HEK293 (cell line): ENCODE data around the gene KRT24.

ENCODE experiments used
- CTCF ChIA-PET: fragments of 350-600 bp; formaldehyde crosslinking; extraction: SDS; loops from one replicate; lab custom pipeline; 2021; ENCODE audit warnings: antibody characterized with exemption; lab: Yijun Ruan, JAX
- POLR2A ChIA-PET: fragments of 300-600 bp; formaldehyde crosslinking; extraction: SDS; loops from one replicate; lab custom pipeline; 2020; ENCODE audit warnings: antibody characterized with exemption, inconsistent platforms; lab: Yijun Ruan, JAX
- H3K27ac ChIP-seq: fragments of 200-500 bp; sonication (Bioruptor generic); 2 replicates; pipeline ENCODE4 v1.5.1; 2014; ENCODE audit warnings: low read depth, low read length, control low read depth, inconsistent platforms; ENCODE audit errors: extremely low read depth
- H3K36me3 ChIP-seq, 2 experiments: fragments of 200-500 bp in 1 of 2; sonication (Bioruptor generic) in 1 of 2; 1 replicate in 1 of 2; 2 replicates in 1 of 2; pipeline ENCODE4 v1.5.1; 2014 to 2017; ENCODE audit warnings: inconsistent platforms in 2 of 2, low read length in 2 of 2; ENCODE audit not compliant: control insufficient read depth in 2 of 2, insufficient read depth in 1 of 2
- H3K4me1 ChIP-seq: fragments of 200-500 bp; sonication (Bioruptor generic); 2 replicates; pipeline ENCODE4 v1.5.1; 2014; ENCODE audit warnings: mild to moderate bottlenecking, low read length, inconsistent platforms; ENCODE audit not compliant: control insufficient read depth, insufficient read depth
- H3K4me3 ChIP-seq: 2 replicates; pipeline ENCODE4 v1.5.1; 2011; ENCODE audit warnings: low read depth, mild to moderate bottlenecking, control low read depth, low read length, moderate library complexity
- H3K9me3 ChIP-seq: fragments of 200-500 bp; sonication (Bioruptor generic); 2 replicates; pipeline ENCODE4 v1.5.1; 2014; ENCODE audit warnings: low read depth, low read length, inconsistent platforms; ENCODE audit not compliant: control insufficient read depth, insufficient read depth
- BCL11A ChIP-seq: fragments of 450-650 bp; formaldehyde crosslinking; IDR thresholded peaks from 2 replicates; pipeline ENCODE4 v1.5.1; 2016; ENCODE audit warnings: low read depth, missing biosample characterization, missing genetic modification characterization
- MEIS1 ChIP-seq: sonication (generic); formaldehyde crosslinking; IDR thresholded peaks from 2 replicates; pipeline ENCODE4 v1.8.1; 2022; ENCODE audit warnings: missing genetic modification reagents, mild to moderate bottlenecking, borderline replicate concordance
- PRDM4 ChIP-seq: fragments of 450-650 bp; formaldehyde crosslinking; IDR thresholded peaks from 2 replicates; pipeline ENCODE4 v1.5.1; 2017; ENCODE audit warnings: missing biosample characterization, missing genetic modification characterization
- ZNF10 ChIP-seq: fragments of 450-650 bp; formaldehyde crosslinking; IDR thresholded peaks from 2 replicates; pipeline ENCODE4 v1.5.1; 2017; ENCODE audit warnings: missing biosample characterization, missing genetic modification characterization
- ZNF140 ChIP-seq: fragments of 450-650 bp; formaldehyde crosslinking; IDR thresholded peaks from 2 replicates; pipeline ENCODE4 v1.5.1; 2016; ENCODE audit warnings: missing biosample characterization, missing genetic modification characterization
- ZNF146 ChIP-seq: fragments of 450-650 bp; formaldehyde crosslinking; IDR thresholded peaks from 2 replicates; pipeline ENCODE4 v1.5.1; 2016; ENCODE audit warnings: missing biosample characterization, missing genetic modification characterization
- ZNF223 ChIP-seq: fragments of 450-650 bp; formaldehyde crosslinking; IDR thresholded peaks from 2 replicates; pipeline ENCODE4 v1.5.1; 2016; ENCODE audit warnings: missing biosample characterization, missing genetic modification characterization
- ZNF571 ChIP-seq: fragments of 450-650 bp; formaldehyde crosslinking; IDR thresholded peaks from 2 replicates; pipeline ENCODE4 v1.5.0; 2017; ENCODE audit warnings: missing biosample characterization, missing genetic modification characterization
- ZNF600 ChIP-seq: fragments of 450-650 bp; formaldehyde crosslinking; IDR thresholded peaks from 2 replicates; pipeline ENCODE4 v1.5.1; 2016; ENCODE audit warnings: missing biosample characterization, missing genetic modification characterization
- ZNF610 ChIP-seq: fragments of 450-650 bp; formaldehyde crosslinking; IDR thresholded peaks from 2 replicates; pipeline ENCODE4 v1.5.1; 2016; ENCODE audit warnings: missing biosample characterization, missing genetic modification characterization, borderline replicate concordance
- ZNF664 ChIP-seq: fragments of 450-650 bp; formaldehyde crosslinking; IDR thresholded peaks from 2 replicates; pipeline ENCODE4 v1.5.1; 2016; ENCODE audit warnings: missing biosample characterization, missing genetic modification characterization
- ZNF707 ChIP-seq: fragments of 450-650 bp; formaldehyde crosslinking; IDR thresholded peaks from 2 replicates; pipeline ENCODE4 v1.5.1; 2016; ENCODE audit warnings: missing biosample characterization, missing genetic modification characterization
- ZSCAN5A ChIP-seq: fragments of 450-650 bp; formaldehyde crosslinking; IDR thresholded peaks from 2 replicates; pipeline ENCODE4 v1.5.1; 2016; ENCODE audit warnings: missing biosample characterization, missing genetic modification characterization

The KRT24 gene

GRCh38 chr17:40686192-40686591 is 17.4 kb downstream of the KRT24 start:
- POLR2A ChIA-PET: no interaction called here
- Histone ChIP-seq H3K4me1 (0 out of 2 replicates have a peak, but pooled peaks cover 2% of the 10 kb centered on the region), H3K27ac (no peak overlapping the region)
- TF ChIP-seq ZNF664 (peak; percentile 82; the same call in 1 of the 2 replicates), ZSCAN5A (tag by site-specific recombination) (no peak), ZNF10 (peak; percentile 40; the same call in 1 of the 2 replicates), ZNF146 (tag by site-specific recombination) (no peak)
- TF ChIP-seq, all 188 proteins: peak for 2
- Histone ChIP-seq H3K9me3 (no peaks in the 10 kb centered on the region), H3K36me3 (no peaks in the 10 kb centered on the region), H3K4me3 (no peak overlapping the region)
- CTCF ChIA-PET: no interaction called here

GRCh38 chr17:40680998-40681397 is 22.6 kb downstream of the KRT24 start:
- Histone ChIP-seq H3K27ac (no peak overlapping the region), H3K9me3 (no peaks in the 10 kb centered on the region), H3K4me3 (no peak overlapping the region), H3K36me3 (no peaks in the 10 kb centered on the region), H3K4me1 (no peaks in the 10 kb centered on the region)
- no peak for TF ChIP-seq ZNF140
- TF ChIP-seq ZNF571 (tag by site-specific recombination): no peak
- TF ChIP-seq ZNF707 (tag by site-specific recombination): no peak
- TF ChIP-seq ZNF610 (tag by site-specific recombination): no peak
- TF ChIP-seq PRDM4 (tag by site-specific recombination): no peak
- TF ChIP-seq ZNF600: no peak
- POLR2A ChIA-PET: no interaction called here
- CTCF ChIA-PET: interaction anchor here (2.9 kb wide), 1 partner anchor 61 kb away, joined by 9 read pairs; no protein-coding TSS in a partner anchor

GRCh38 chr17:40679523-40679907 is 24.0 kb downstream of the KRT24 start:
- H3K4me1 ChIP-seq: no peaks in the 10 kb centered on the region
- CTCF ChIA-PET: no interaction called here
- no peaks in the 10 kb centered on the region for H3K9me3 ChIP-seq
- no peaks in the 10 kb centered on the region for H3K36me3 ChIP-seq
- no peak overlapping the region for H3K4me3 ChIP-seq
- POLR2A ChIA-PET: no interaction called here
- H3K27ac ChIP-seq: no peak overlapping the region
- no peak for TF ChIP-seq MEIS1 (CRISPR knock-in tag)
- TF ChIP-seq BCL11A: no peak

GRCh38 chr17:40678902-40679522 is 24.5 kb downstream of the KRT24 start:
- POLR2A ChIA-PET: no interaction called here
- no peak for TF ChIP-seq ZNF223 (tag by site-specific recombination)
- TF ChIP-seq, all 188 proteins: peak for 0

More at GRCh38 chr17:40678902-40679522, 24.5 kb downstream of the KRT24 start:
- Histone ChIP-seq H3K4me3 (no peak overlapping the region), H3K36me3 (no peaks in the 10 kb centered on the region), H3K9me3 (no peaks in the 10 kb centered on the region), H3K27ac (no peak overlapping the region), H3K4me1 (no peaks in the 10 kb centered on the region)
- CTCF ChIA-PET: interaction anchor here (0.6 kb wide), 1 partner anchor 66 kb away, joined by 3 read pairs; no protein-coding TSS in a partner anchor
